Stomach (tissue), 4 donors: ENCODE data around the gene TTC33.

Experiments
- EP300 ChIP-seq: sonication (generic); formaldehyde crosslinking; IDR thresholded peaks from one replicate; pipeline ENCODE4 v1.6.1; 2017; ENCODE audit warnings: antibody characterized with exemption
- TF ChIP-seq, protein P1 (sequence below), 7 experiments: fragments of 450-650 bp in 4 of 7; fragments of 200-600 bp in 3 of 7; sonication (generic) in 3 of 7; IDR thresholded peaks; one replicate each; pipeline ENCODE4 v1.5.1; 2016 to 2019; ENCODE audit warnings: antibody characterized with exemption in 7 of 7, control low read depth in 2 of 7, mild to moderate bottlenecking in 1 of 7

- TF ChIP-seq EP300: no peak
- TF ChIP-seq, protein P1, sequence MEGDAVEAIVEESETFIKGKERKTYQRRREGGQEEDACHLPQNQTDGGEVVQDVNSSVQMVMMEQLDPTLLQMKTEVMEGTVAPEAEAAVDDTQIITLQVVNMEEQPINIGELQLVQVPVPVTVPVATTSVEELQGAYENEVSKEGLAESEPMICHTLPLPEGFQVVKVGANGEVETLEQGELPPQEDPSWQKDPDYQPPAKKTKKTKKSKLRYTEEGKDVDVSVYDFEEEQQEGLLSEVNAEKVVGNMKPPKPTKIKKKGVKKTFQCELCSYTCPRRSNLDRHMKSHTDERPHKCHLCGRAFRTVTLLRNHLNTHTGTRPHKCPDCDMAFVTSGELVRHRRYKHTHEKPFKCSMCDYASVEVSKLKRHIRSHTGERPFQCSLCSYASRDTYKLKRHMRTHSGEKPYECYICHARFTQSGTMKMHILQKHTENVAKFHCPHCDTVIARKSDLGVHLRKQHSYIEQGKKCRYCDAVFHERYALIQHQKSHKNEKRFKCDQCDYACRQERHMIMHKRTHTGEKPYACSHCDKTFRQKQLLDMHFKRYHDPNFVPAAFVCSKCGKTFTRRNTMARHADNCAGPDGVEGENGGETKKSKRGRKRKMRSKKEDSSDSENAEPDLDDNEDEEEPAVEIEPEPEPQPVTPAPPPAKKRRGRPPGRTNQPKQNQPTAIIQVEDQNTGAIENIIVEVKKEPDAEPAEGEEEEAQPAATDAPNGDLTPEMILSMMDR (IDR thresholded peaks at IDR 0.05): no peak
Measured at GRCh38 chr5:40669606-40670390, 86.0 kb downstream of the TTC33 start.
